ENCODE measurements around the gene RMND1.
"Not testable (repeated sequence)": the region's sequence is repeated elsewhere in the genome, so short reads cannot be mapped to it uniquely, and the experiment has no call there.

The RMND1 gene

GRCh38 chr6:151382631-151383030 is 69.3 kb downstream of the RMND1 start:
- DNase-seq: not testable (repeated sequence)

GRCh38 chr6:151381722-151382121 is 70.2 kb downstream of the RMND1 start:
- no peak for DNase-seq

GRCh38 chr6:151380848-151381205 is 71.1 kb downstream of the RMND1 start:
- no peak for DNase-seq

DNA sequence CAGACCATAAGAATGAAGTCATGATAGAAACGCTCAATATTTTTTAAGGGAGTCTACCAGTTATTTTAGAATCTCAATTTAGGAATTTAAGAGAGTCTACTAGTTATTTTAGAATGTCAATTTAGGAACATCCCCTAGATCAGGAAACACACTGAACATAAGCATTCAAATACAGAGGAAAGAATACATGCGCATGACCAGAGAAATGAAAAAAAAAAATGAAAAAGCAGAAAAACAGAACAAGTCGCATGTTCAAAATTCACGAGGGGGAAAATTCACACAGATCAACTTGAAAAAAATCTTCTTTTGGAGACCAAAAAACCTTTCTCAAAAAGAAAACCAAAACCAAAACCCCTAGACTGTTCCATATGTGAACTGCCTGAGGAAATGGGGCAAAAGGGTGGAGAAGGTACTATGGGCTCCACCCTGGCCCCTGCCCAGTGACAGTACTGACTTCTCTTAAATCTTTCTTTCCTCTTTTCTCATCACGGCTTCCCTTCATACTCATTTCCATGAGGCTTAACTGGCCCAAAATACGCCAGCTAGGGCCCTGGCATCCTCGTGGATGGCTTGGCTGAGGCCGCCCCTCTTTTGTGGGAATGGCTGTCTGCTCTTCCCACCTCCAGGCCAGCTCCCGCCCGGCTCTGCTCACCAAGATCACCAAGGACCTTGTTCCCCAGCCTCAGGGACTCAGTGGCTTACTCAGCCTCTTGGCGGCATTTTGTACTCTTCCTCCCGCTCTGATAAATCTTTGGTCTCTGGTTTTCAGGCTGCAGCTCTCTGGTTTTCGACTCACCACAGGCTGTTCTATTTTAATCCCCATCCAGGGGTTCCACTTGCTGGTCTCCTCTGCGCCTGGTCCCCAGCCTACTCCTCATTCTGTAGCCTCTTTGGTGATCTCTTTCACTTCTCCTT is 71.7 kb downstream of the RMND1 start:
- no peak for DNase-seq

DNA sequence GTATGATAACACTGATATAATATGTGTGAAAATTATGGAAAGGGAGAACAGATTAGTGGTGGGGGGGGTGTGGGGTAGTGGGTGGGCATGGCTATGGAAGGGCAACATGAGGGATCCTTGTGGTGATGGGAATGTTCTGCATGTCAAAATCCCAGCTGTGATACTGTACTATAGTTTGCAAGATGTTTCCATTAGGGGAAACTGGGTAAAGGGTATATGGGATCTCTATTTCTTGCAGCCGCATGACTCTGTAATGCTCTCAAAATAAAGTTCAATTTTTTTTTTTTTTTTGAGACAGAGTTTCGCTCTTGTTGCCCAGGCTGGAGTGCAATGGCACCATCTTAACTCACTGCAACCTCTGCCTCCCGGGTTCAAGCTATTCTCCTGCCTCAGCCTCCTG is 74.8 kb downstream of the RMND1 start:
- DNase-seq: no peak

DNA sequence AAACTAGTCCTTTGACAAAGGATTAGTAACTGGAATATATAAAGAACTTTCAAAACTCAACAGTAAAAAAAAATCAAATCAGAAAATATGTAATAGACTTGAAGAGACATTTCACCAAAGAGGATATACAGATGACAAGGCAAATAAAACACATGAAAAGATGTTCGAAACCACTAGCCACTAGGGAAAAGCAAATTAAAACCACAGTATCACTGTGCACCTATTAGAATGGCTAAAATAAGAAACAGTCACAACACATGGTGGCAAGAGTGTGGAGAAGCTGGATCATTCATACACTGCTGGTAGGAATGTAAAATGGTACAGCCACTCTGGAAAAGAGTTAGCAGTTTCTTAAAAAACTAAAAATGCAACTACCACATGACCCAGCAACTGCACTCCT is 75.5 kb downstream of the RMND1 start:
- DNase-seq: no peak

DNA sequence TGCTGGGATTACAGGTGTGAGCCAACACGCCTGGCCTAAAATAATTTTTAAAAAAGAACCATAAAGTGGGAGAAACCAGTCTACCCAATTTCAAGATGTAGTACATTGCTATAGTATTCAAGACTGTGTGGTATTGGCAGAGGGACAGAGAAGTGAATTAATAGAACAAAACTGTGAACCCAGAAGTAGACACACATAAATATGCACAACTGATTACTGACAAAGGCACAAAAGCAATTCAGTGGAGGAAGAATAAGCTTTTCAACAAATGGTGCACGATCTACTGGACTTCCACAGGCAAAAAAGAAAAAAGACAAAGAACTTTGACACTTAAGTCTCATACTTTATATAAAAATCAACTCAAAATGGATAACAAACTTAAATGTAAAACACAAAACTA is 76.1 kb downstream of the RMND1 start:
- DNase-seq: no peak

- DNase-seq: no peak
Observed at GRCh38 chr6:151374036-151374683, 77.8 kb downstream of the RMND1 start.

GRCh38 chr6:151372164-151372563 is 79.8 kb downstream of the RMND1 start:
- DNase-seq: peak; percentile 27

- DNase-seq: no peak
Observed at GRCh38 chr6:151370509-151371078, 81.3 kb downstream of the RMND1 start.

- DNase-seq: no peak
Observed at GRCh38 chr6:151365233-151365632, 86.7 kb downstream of the RMND1 start.

GRCh38 chr6:151359486-151359885 is 92.4 kb downstream of the RMND1 start:
- DNase-seq: no peak

DNA sequence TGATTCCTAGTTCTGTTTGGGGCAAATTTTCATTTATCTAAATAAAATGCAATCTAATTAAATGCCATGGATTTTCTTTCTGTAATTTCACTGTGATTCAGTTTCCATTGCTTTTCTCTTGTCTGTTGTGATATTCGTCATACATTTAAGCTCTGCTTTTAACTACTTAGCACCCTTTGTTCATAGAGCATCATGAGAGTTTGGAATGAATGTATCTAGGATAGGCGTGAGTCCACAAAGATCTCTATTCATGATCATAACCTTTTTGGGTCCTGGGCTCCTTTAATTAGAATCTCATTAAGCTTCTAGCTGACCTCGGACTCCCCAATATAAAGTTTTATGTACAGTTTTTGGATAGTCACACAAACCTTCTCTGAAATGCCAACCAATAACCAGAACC is 93.5 kb downstream of the RMND1 start:
- DNase-seq: no peak

DNA sequence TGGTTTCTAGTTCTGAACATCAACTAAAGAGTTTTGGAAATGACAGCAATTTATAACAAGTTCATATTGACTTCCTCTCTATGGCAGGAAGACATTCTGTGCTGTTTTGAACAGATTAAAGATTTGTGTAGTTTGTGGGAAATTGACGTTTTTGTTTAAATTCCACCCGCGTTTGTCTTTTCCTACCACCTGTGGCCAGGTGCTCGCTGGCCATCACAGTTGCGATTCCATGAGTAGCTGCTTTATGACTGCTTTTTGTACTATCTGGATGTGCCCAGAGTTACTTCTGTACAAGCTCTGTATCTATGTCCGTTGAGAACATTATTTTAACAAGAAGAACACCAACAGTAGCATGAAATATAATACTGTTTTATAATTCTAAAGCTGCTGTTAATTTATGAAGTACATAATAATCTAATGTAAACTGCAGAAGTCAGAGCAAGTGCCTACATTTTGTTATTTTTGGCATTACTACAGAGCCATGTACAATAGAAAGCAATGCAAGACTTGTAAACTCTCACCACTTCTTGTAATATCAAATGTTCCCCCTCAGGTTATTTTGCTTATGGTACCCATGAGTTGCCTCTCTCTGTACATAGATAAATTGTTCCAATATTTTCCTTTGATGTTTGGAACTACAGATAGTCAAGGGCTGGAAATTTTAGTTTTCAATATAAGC is 94.0 kb downstream of the RMND1 start:
- DNase-seq: no peak

- not testable (repeated sequence) for DNase-seq
Observed at GRCh38 chr6:151356983-151357382, 94.9 kb downstream of the RMND1 start.
